Smooth muscle cell of trachea (primary cell): ENCODE results near the gene ALDH1A3. TPM values are rescaled to one million over a fixed set of nuclear protein-coding genes. Genes with fewer than 3 reads are reported as not detected.

ENCODE experiments used
- total RNA-seq: library from RNA; depleted of rRNA; stranded (reverse); fragments of >200 nt; gene quantifications from 2 replicates; pipeline ENCODE4 v1.2.1, GENCODE V29; 2014

Gene ALDH1A3
- total RNA-seq: 53.5 and 71.5 TPM in 2 replicates

GRCh38 chr15:100879464-100880138 is at the start of gene ALDH1A3:
Gene ALDH1A3, plus strand, starts transcription at chr15:100879831. Its CDS starts 77 bp downstream, at chr15:100879908.

GRCh38 chr15:100918690-100919480 is 39.3 kb downstream of the ALDH1A3 start, which contains the start of gene LRRK1:
Gene LRRK1, plus strand, starts transcription at chr15:100919357. Its CDS starts 5,276 bp downstream, at chr15:100924633.

Other genes with a start within 250 kb of the ALDH1A3 start
- gene LRRK1, start 39.5 kb downstream of the ALDH1A3 start, total RNA-seq: 23.9 and 28.0 TPM in 2 replicates